Measurements from ENCODE around the gene PALLD. TPM values are rescaled to one million over a fixed set of nuclear protein-coding genes. Genes with fewer than 3 reads are reported as not detected.
A peak's percentile ranks its signal among the peaks of the same experiment; 100 is the strongest.

Gene PALLD
- total RNA-seq, 1 donor from 2014 or later = 396 TPM

DNA sequence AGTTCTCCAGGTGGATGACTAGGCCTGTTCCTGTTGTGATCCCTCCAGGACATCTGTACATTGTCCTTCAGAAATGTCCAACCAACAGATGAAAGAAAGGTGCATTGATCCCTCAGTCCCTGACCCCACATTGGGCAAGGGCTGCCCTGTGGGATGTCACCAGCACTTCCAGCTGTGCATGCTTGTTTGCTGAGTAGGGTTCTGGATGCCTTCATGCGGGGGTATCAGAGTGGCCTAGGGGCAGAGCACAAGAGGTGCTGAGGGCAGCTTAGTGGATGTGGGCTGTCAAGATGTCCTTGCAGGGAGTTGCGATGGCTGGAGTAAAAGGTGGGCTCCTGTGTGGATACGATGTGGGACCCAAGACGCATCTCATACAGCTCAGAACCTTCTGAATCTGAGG is 112.5 kb downstream of the PALLD start:
- Mint-ChIP-seq H3K9me3 (ENCODE audit: unreplicated experiment) (no peaks in the 10 kb centered on the region), H3K27me3 (ENCODE audit: unreplicated experiment) (no peaks in the 10 kb centered on the region), H3K4me1 (ENCODE audit: unreplicated experiment) (peaks cover 81% of the 10 kb centered on the region)

GRCh38 chr4:168610911-168611530 is 114.2 kb downstream of the PALLD start:
- H3K9me3 Mint-ChIP-seq (ENCODE audit: unreplicated experiment) = no peaks in the 10 kb centered on the region
- TF ChIP-seq, protein P1, sequence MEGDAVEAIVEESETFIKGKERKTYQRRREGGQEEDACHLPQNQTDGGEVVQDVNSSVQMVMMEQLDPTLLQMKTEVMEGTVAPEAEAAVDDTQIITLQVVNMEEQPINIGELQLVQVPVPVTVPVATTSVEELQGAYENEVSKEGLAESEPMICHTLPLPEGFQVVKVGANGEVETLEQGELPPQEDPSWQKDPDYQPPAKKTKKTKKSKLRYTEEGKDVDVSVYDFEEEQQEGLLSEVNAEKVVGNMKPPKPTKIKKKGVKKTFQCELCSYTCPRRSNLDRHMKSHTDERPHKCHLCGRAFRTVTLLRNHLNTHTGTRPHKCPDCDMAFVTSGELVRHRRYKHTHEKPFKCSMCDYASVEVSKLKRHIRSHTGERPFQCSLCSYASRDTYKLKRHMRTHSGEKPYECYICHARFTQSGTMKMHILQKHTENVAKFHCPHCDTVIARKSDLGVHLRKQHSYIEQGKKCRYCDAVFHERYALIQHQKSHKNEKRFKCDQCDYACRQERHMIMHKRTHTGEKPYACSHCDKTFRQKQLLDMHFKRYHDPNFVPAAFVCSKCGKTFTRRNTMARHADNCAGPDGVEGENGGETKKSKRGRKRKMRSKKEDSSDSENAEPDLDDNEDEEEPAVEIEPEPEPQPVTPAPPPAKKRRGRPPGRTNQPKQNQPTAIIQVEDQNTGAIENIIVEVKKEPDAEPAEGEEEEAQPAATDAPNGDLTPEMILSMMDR (IDR thresholded peaks at IDR 0.05) = no peak
- H3K4me3 Mint-ChIP-seq (ENCODE audit: unreplicated experiment) = no peak overlapping the region
- peak overlapping the region; percentile 51 for H3K27ac Mint-ChIP-seq (ENCODE audit: unreplicated experiment)
- peaks cover 81% of the 10 kb centered on the region for H3K4me1 Mint-ChIP-seq (ENCODE audit: unreplicated experiment)
- H3K27me3 Mint-ChIP-seq (ENCODE audit: unreplicated experiment) = no peaks in the 10 kb centered on the region
- no peak for DNase-seq (ENCODE audit: extremely low spot score, unreplicated experiment)
- H3K36me3 Mint-ChIP-seq (ENCODE audit: unreplicated experiment) = no peaks in the 10 kb centered on the region

More for the DNA sequence above, 112.5 kb downstream of the PALLD start:
- H3K36me3 Mint-ChIP-seq (ENCODE audit: unreplicated experiment) = no peaks in the 10 kb centered on the region
- H3K4me3 Mint-ChIP-seq (ENCODE audit: unreplicated experiment) = no peak overlapping the region
- H3K27ac Mint-ChIP-seq (ENCODE audit: unreplicated experiment) = no peak overlapping the region
- no peak for DNase-seq (ENCODE audit: extremely low spot score, unreplicated experiment)
- TF ChIP-seq, protein P1 (IDR thresholded peaks at IDR 0.05) = no peak

GRCh38 chr4:168612450-168613135 is 115.7 kb downstream of the PALLD start:
- H3K4me3 Mint-ChIP-seq (ENCODE audit: unreplicated experiment) = no peak overlapping the region
- TF ChIP-seq, protein P1 (IDR thresholded peaks at IDR 0.05) = no peak
- H3K27ac Mint-ChIP-seq (ENCODE audit: unreplicated experiment) = peak overlapping the region; percentile 85
- H3K9me3 Mint-ChIP-seq (ENCODE audit: unreplicated experiment) = no peaks in the 10 kb centered on the region
- H3K4me1 Mint-ChIP-seq (ENCODE audit: unreplicated experiment) = peaks cover 78% of the 10 kb centered on the region
- H3K27me3 Mint-ChIP-seq (ENCODE audit: unreplicated experiment) = no peaks in the 10 kb centered on the region
- no peak for DNase-seq (ENCODE audit: extremely low spot score, unreplicated experiment)
- no peaks in the 10 kb centered on the region for H3K36me3 Mint-ChIP-seq (ENCODE audit: unreplicated experiment)

- Mint-ChIP-seq H3K4me3 (ENCODE audit: unreplicated experiment) (no peak overlapping the region), H3K9me3 (ENCODE audit: unreplicated experiment) (no peaks in the 10 kb centered on the region), H3K27ac (ENCODE audit: unreplicated experiment) (peak overlapping the region; percentile 85), H3K27me3 (ENCODE audit: unreplicated experiment) (no peaks in the 10 kb centered on the region), H3K4me1 (ENCODE audit: unreplicated experiment) (peaks cover 78% of the 10 kb centered on the region), H3K36me3 (ENCODE audit: unreplicated experiment) (no peaks in the 10 kb centered on the region)
- TF ChIP-seq, protein P1 (IDR thresholded peaks at IDR 0.05) = no peak
- DNase-seq (ENCODE audit: extremely low spot score, unreplicated experiment) = no peak
Measured at GRCh38 chr4:168613869-168614268, 117.0 kb downstream of the PALLD start.

- no peak overlapping the region for H3K4me3 Mint-ChIP-seq (ENCODE audit: unreplicated experiment)
- H3K9me3 Mint-ChIP-seq (ENCODE audit: unreplicated experiment) = no peaks in the 10 kb centered on the region
- peaks cover 78% of the 10 kb centered on the region for H3K4me1 Mint-ChIP-seq (ENCODE audit: unreplicated experiment)
- TF ChIP-seq, protein P1 (IDR thresholded peaks at IDR 0.05) = no peak
- no peak for DNase-seq (ENCODE audit: extremely low spot score, unreplicated experiment)
- peak overlapping the region; percentile 85 for H3K27ac Mint-ChIP-seq (ENCODE audit: unreplicated experiment)
- H3K27me3 Mint-ChIP-seq (ENCODE audit: unreplicated experiment) = no peaks in the 10 kb centered on the region
- no peaks in the 10 kb centered on the region for H3K36me3 Mint-ChIP-seq (ENCODE audit: unreplicated experiment)
Measured at GRCh38 chr4:168614281-168615057, 117.6 kb downstream of the PALLD start.

Measured in osteocyte (in vitro differentiated cells).